ENCODE measurements around the gene ITPK1. TPM values are rescaled to one million over a fixed set of nuclear protein-coding genes. Genes with fewer than 3 reads are reported as not detected.

Gene ITPK1
- total RNA-seq, 1 donor from 2014 or later: 112 TPM

DNA sequence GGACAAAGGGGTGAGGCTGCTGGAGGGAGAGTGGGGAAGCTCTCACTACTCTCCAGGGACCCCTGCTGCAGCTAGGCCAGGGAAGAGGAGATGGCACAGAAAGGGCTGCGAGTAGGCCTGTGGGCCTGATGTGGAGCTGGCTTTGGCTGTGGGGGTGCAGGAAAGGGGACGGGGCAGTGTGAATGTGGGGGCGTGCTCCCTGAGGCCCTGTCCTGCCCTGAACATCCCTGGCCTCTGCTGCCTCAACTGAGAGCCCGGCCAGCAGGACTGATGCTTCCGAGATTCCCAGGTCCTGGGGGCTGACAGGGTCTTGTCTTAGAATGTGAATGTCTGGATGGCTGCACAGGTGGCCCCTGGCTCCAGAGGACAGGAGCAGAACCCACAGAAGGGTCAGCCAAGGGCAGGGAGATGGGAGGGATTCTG is 128.6 kb downstream of the ITPK1 start:
- Histone ChIP-seq H3K27me3 (ENCODE audit: low read depth) (no peaks in the 10 kb centered on the region), H3K4me3 (no peak overlapping the region), H3K27ac (replicated peaks) (peak overlapping the region; percentile 91), H3K36me3 (no peaks in the 10 kb centered on the region), H3K9me3 (replicated peaks) (no peaks in the 10 kb centered on the region), H3K4me1 (peaks cover 71% of the 10 kb centered on the region)
- DNase-seq: no peak
- TF ChIP-seq, protein P1, sequence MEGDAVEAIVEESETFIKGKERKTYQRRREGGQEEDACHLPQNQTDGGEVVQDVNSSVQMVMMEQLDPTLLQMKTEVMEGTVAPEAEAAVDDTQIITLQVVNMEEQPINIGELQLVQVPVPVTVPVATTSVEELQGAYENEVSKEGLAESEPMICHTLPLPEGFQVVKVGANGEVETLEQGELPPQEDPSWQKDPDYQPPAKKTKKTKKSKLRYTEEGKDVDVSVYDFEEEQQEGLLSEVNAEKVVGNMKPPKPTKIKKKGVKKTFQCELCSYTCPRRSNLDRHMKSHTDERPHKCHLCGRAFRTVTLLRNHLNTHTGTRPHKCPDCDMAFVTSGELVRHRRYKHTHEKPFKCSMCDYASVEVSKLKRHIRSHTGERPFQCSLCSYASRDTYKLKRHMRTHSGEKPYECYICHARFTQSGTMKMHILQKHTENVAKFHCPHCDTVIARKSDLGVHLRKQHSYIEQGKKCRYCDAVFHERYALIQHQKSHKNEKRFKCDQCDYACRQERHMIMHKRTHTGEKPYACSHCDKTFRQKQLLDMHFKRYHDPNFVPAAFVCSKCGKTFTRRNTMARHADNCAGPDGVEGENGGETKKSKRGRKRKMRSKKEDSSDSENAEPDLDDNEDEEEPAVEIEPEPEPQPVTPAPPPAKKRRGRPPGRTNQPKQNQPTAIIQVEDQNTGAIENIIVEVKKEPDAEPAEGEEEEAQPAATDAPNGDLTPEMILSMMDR (IDR thresholded peaks at IDR 0.05; ENCODE audit: borderline replicate concordance): no peak
- intact Hi-C loops (cut with micrococcal nuclease): no loop called here

DNA sequence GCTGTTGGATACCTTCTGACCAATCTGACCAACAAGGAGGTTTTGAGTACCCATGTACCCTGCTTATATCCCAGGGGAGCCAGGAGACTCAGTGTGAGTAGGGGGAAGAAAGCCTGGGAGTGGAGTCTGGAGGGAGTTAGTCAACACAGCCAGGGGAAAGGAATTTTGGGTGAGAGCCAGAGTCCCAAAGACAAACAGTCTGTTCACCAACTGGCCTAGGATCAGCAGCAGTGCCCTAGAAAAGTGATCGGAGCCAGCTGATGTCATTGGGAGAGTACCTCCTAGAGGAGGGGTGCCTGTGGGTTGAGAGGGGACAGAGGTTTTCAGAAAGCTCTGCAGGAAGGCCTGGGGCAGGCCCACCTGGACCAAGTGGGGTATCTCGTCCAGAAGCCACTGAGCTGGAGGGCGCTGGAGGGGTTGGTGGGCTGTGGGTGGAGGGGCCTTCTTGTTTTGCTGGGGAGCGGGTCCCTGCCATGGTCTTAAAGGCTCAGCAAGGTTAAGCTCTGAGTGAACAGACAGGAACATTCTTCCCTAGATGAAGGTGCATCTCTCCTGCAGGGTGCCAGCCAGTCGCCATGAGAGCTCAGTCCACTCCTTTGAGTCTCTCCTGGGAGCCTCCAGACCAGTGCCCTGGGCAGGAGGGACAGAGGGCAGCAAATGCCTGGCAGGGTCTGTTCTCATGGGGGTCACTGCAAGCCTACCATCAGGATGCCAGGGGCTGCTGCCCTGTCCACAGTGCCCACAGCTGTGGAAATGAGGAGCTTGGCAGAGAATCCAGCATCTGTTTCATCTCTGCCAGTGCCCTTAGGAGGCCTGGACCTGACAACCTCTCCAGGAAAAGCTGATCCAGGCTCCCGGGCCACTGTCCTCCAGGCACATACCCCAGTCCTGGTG is 129.2 kb downstream of the ITPK1 start:
- Histone ChIP-seq H3K27me3 (ENCODE audit: low read depth) (no peaks in the 10 kb centered on the region), H3K4me1 (peaks cover 65% of the 10 kb centered on the region), H3K9me3 (replicated peaks) (no peaks in the 10 kb centered on the region), H3K4me3 (no peak overlapping the region), H3K36me3 (no peaks in the 10 kb centered on the region), H3K27ac (replicated peaks) (peak overlapping the region; percentile 91)
- TF ChIP-seq, protein P1 (IDR thresholded peaks at IDR 0.05; ENCODE audit: borderline replicate concordance): no peak
- no peak for DNase-seq
- intact Hi-C loops (cut with micrococcal nuclease): no loop called here

- Histone ChIP-seq H3K4me1 (peaks cover 60% of the 10 kb centered on the region), H3K36me3 (no peaks in the 10 kb centered on the region)
Measured at GRCh38 chr14:92985521-92985920, 130.2 kb downstream of the ITPK1 start.

DNA sequence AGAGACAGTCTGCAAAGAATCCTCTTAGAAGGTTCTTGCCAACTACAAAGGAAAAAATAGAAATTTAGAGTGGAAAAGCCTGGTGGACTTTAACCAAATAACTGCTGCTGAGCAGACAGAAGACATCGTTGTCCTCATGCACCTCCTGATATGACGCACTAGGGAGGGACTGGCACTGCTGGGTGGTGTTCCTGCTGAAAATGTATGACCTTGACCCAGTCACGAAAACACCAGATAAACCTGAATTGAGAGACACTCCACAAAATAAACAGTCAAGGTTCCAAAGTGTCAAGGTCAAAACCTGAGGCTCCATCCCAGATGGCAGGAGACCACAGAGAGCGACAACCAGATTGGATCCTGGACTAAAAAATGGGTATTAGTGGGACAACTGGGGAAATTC is 130.8 kb downstream of the ITPK1 start:
- peak overlapping the region; percentile 91 for H3K27ac ChIP-seq (replicated peaks)
- H3K4me3 ChIP-seq: no peak overlapping the region
- H3K36me3 ChIP-seq: peaks cover 6% of the 10 kb centered on the region
- TF ChIP-seq, protein P1 (IDR thresholded peaks at IDR 0.05; ENCODE audit: borderline replicate concordance): no peak
- no peaks in the 10 kb centered on the region for H3K27me3 ChIP-seq (ENCODE audit: low read depth)
- intact Hi-C loops (cut with micrococcal nuclease): no loop called here
- peaks cover 62% of the 10 kb centered on the region for H3K4me1 ChIP-seq
- DNase-seq: no peak
- H3K9me3 ChIP-seq (replicated peaks): no peaks in the 10 kb centered on the region

More at GRCh38 chr14:92985521-92985920, 130.2 kb downstream of the ITPK1 start:
- DNase-seq: no peak
- TF ChIP-seq, protein P1 (IDR thresholded peaks at IDR 0.05; ENCODE audit: borderline replicate concordance): no peak
- no peak overlapping the region for H3K4me3 ChIP-seq
- H3K27ac ChIP-seq (replicated peaks): peak overlapping the region; percentile 91
- H3K9me3 ChIP-seq (replicated peaks): no peaks in the 10 kb centered on the region
- no peaks in the 10 kb centered on the region for H3K27me3 ChIP-seq (ENCODE audit: low read depth)
- intact Hi-C loops (cut with micrococcal nuclease): no loop called here

DNA sequence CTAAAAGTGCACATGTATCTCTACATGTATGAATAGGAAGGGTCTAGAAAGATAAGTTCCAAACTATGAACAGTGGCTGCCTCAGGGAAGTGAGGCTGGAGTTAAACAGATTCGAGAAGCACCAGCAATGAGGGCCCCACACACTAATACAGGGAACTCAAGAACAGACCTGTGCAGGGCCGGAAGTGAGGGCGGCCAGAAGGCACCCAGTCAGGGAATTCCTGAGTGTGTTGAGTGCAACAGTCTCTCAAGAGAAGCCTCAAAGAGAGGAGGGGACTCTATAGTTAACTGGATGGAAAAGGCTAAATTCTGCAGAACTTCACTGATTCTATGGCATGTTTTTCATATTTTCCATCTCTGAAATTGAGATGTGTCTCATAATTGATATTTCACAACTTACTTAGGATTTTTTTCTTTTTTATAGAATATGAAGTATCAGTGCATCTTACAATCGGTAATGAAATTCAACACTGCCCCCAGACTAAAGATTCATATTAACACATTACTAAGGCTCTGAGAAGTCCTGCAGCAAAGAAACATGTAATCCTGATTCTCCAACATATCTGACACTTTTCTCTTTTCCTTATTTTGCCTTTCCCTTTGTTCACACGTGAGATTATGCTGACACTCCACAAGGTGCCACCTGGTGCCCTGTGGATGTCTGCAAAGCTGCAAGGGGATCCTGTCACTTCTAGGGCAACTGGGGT is 131.5 kb downstream of the ITPK1 start:
- DNase-seq: no peak
- peaks cover 10% of the 10 kb centered on the region for H3K36me3 ChIP-seq
- intact Hi-C loops (cut with micrococcal nuclease): no loop called here
- H3K27me3 ChIP-seq (ENCODE audit: low read depth): no peaks in the 10 kb centered on the region
- peak overlapping the region; percentile 91 for H3K27ac ChIP-seq (replicated peaks)
- TF ChIP-seq, protein P1 (IDR thresholded peaks at IDR 0.05; ENCODE audit: borderline replicate concordance): no peak
- peaks cover 3% of the 10 kb centered on the region for H3K9me3 ChIP-seq (replicated peaks)
- no peak overlapping the region for H3K4me3 ChIP-seq
- H3K4me1 ChIP-seq: peaks cover 64% of the 10 kb centered on the region
